Esophagus (tissue), 2 donors: ENCODE results near the gene RABL3. TPM values are rescaled to one million over a fixed set of nuclear protein-coding genes. Genes with fewer than 3 reads are reported as not detected.
"Not testable (repeated sequence)": the region's sequence is repeated elsewhere in the genome, so short reads cannot be mapped to it uniquely, and the experiment has no call there.

ENCODE experiments used
- H3K27ac ChIP-seq, 2 donors: one replicate each; pipeline ENCODE4 v1.5.1; 2013; ENCODE audit warnings: low read depth in 2 of 2, mild to moderate bottlenecking in 2 of 2, inconsistent platforms in 1 of 2, low read length in 1 of 2, moderate library complexity in 1 of 2
- H3K27me3 ChIP-seq, 2 donors: one replicate each; pipeline ENCODE4 v1.6.1; 2013; ENCODE audit warnings: low read length in 2 of 2, control low read depth in 1 of 2, mild to moderate bottlenecking in 1 of 2; ENCODE audit not compliant: insufficient read depth in 2 of 2, control insufficient read depth in 1 of 2
- H3K36me3 ChIP-seq, 2 donors: one replicate each; pipeline ENCODE4 v1.6.1; 2013; ENCODE audit warnings: low read length in 1 of 2; ENCODE audit not compliant: control insufficient read depth in 2 of 2, insufficient read depth in 2 of 2
- H3K4me1 ChIP-seq, 2 donors: one replicate each; pipeline ENCODE4 v1.6.1; 2013; ENCODE audit warnings: low read length in 1 of 2; ENCODE audit not compliant: control insufficient read depth in 2 of 2, insufficient read depth in 2 of 2
- H3K4me3 ChIP-seq, 2 donors: one replicate each; pipeline ENCODE4 v1.5.1; 2013; ENCODE audit warnings: low read length in 2 of 2, mild to moderate bottlenecking in 2 of 2, low read depth in 1 of 2, moderate library complexity in 1 of 2
- H3K9me3 ChIP-seq, 2 donors: one replicate each; pipeline ENCODE4 v1.6.1; 2013; ENCODE audit warnings: mild to moderate bottlenecking in 2 of 2, low read depth in 1 of 2, low read length in 1 of 2, moderate library complexity in 1 of 2; ENCODE audit not compliant: control insufficient read depth in 2 of 2, insufficient read depth in 1 of 2
- WGBS, 2 donors: extraction: QIAGEN DNeasy Blood & Tissue Kit; methylation state at CpG; one replicate each; pipeline ENCODE4 v1.1.7; 2013; 5-methylcytosine and 5-hydroxymethylcytosine counted together
- polyA plus RNA-seq, 2 donors: library from polyadenylated mRNA; stranded (reverse); fragments of 200-250 nt; gene quantifications; one replicate each; pipeline ENCODE4 v1.2.3, GENCODE V29; 2013
- donor health status: healthy with polysubstance abuse.
- donor health status: Bipolar disorder and iron deficiency.

Gene RABL3
- polyA plus RNA-seq, 2 donors = 2.8 to 8.2 TPM

DNA sequence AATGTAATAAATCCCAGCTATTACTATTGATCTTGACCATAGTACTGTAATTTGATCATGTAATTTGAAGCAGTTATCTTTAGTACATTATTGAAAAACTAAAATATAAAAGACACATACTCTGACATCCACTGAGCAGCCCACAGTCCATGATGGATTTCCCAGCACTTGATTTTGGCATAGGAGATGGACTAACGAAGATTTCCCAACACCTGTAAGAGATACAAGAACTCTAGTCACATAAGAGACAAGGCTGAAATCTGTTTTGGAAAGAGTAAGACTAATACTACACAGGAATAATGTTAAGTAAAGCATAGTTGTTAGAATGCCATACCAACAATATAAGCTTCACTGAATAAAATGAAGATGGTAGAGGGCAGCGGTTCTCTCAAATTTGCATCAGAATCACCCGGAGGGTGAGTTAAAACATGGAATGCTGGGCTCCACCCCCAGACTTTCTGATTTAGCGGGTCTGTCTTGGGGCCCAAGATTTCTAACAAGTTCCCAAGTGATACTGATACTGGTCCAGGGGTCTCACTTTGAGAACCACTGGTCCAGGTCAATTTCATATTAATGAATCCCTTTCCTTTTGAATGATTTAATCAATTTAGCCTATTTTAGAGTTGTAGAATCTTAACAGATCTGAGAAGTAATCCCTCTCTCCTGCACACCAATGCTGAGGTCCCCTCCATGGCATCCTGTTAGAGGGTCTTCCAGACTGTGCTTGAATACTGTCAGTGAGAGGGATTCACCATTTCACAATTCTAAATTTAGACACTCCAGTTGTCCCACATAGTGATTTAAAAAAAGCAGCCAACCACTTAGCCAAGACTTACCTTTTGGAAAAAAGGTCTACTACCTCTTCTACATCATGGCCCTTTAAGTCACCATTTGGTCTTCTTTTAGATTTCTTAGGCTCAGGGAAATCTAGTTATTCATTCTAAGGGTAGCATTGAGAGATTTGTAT lies 11.5 kb downstream of the RABL3 start:
- H3K4me3 ChIP-seq = no peak overlapping the region
- H3K36me3 ChIP-seq = no peaks in the 10 kb centered on the region
- H3K27ac ChIP-seq = no peak overlapping the region
- H3K4me1 ChIP-seq = no peaks in the 10 kb centered on the region
- no peaks in the 10 kb centered on the region for H3K27me3 ChIP-seq
- WGBS, 2 donors = 91 to 92% methylated on average over 4 of the region's 4 CpGs
- no peaks in the 10 kb centered on the region for H3K9me3 ChIP-seq

DNA sequence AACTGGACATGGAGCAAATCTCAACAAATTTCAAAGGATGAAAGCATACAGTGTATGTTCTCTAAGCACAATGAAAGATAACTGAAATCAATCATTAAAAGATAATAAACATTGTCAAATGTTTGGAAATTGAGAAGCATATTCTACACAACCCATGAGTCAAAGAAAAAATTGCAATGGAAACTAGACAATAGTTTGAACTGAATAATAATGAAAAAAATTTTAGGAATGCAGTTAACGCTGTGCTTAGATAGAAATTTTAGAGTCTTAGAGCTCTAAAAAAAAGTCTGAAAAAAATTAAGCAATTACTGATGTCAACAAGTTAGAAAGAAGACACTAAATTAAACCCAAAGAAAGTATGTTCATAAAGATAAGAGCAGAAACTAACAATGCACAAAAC lies 15.5 kb downstream of the RABL3 start:
- WGBS, 2 donors = 88 to 90% methylated on average over 1 of the region's 1 CpG
- no peak overlapping the region for H3K27ac ChIP-seq
- H3K4me3 ChIP-seq = no peak overlapping the region
- no peaks in the 10 kb centered on the region for H3K36me3 ChIP-seq
- no peaks in the 10 kb centered on the region for H3K9me3 ChIP-seq
- H3K4me1 ChIP-seq = no peaks in the 10 kb centered on the region
- H3K27me3 ChIP-seq = no peaks in the 10 kb centered on the region

DNA sequence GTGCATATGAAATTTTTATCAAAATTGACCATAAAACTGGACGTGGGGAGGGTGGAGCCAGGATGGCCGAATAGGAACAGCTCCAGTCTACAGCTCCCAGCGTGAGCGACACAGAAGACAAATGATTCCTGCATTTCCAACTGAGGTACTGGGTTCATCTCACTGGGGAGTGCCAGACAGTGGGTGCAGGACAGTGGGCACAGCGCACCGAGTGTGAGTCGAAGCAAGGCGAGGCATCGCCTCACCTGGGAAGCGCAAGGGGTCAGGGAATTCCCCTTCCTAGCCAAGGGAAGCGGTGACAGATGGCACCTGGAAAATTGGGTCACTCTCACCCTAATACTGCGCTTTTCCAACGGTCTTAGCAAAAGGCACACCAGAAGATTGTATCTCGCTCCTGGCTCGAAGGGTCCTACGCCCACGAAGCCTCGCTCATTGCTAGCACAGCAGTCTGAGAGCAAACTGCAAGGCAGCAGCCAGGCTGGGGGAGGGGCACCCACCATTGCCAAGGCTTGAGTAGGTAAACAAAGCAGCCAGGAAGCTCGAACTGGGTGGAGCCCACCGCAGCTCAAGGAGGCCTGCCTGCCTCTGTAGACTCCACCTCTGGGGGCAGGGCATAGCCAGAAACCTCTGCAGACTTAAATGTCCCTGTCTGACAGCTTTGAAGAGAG lies 23.0 kb downstream of the RABL3 start:
- not testable (repeated sequence) for H3K27me3 ChIP-seq, H3K4me1 ChIP-seq, H3K27ac ChIP-seq, H3K9me3 ChIP-seq, H3K36me3 ChIP-seq
- peak overlapping the region in 1 of 2 donors; percentile 31 for H3K4me3 ChIP-seq
- 54 to 57% methylated on average over 20 of the region's 20 CpGs for WGBS, 2 donors

DNA sequence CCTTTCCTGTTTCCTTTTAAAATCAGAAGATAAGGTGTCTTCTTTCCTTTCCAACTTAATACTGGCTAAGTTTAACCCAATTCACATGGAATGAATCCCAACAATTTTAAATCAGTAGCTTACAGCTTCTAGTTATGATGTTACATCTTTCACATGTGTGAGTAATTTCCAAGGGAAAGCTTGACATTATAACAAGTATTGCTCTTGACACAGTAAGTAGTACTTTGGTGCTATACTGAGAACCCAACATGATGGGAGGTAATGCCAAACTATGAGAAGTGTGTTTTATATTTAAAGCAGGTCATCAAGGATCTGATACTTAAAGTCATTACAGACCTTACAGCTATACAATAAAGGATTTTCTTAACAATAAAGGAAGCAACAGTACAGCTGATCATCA lies 29.1 kb downstream of the RABL3 start:
- no peaks in the 10 kb centered on the region for H3K4me1 ChIP-seq
- no peaks in the 10 kb centered on the region for H3K36me3 ChIP-seq
- H3K9me3 ChIP-seq = no peaks in the 10 kb centered on the region
- no peaks in the 10 kb centered on the region for H3K27me3 ChIP-seq
- H3K27ac ChIP-seq = no peak overlapping the region
- H3K4me3 ChIP-seq = no peak overlapping the region

DNA sequence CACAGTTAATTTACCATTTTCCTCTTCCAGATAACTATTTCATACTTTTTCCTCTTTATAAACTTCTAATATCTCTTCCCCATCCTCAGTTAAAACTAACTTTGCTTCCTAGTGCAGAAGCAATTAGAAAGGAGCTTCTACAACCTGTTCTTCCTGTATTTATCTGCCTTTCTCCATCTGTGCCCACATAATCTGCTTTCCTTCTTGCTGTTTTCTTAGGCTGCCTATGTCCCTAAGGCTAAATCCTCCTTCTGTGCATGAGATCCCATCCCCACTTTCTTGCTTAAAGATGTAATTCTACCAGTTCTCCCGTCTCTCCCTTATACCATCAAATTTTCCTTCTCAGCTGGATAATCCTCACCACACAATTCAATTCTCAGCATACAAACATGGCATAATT lies 31.9 kb downstream of the RABL3 start:
- H3K4me3 ChIP-seq = no peak overlapping the region

DNA sequence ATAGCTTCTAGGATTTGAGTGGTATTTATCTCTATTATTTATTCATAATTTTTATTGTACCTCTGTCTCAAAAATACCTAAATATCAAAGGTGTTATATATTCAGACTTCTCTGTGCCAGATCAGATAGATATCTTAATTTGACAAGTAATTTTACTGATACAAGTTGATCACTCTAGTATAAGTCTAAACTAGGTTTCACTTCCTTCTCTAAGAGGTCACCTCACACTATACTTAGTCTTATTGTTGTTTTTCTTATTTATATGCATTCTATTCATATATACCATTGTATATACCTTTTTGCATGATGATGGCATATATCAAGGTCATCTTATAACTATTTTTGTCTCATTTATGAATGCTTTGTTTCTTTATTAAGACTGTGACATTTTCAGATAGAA lies 33.9 kb downstream of the RABL3 start:
- Histone ChIP-seq H3K27me3 (no peaks in the 10 kb centered on the region), H3K9me3 (no peaks in the 10 kb centered on the region), H3K4me3 (no peak overlapping the region), H3K36me3 (no peaks in the 10 kb centered on the region), H3K4me1 (no peaks in the 10 kb centered on the region), H3K27ac (no peak overlapping the region)

More for the DNA sequence above, 31.9 kb downstream of the RABL3 start:
- Histone ChIP-seq H3K27ac (no peak overlapping the region), H3K9me3 (no peaks in the 10 kb centered on the region), H3K27me3 (no peaks in the 10 kb centered on the region), H3K4me1 (no peaks in the 10 kb centered on the region), H3K36me3 (no peaks in the 10 kb centered on the region)
- WGBS, 2 donors = 94 to 97% methylated on average over 1 of the region's 1 CpG

DNA sequence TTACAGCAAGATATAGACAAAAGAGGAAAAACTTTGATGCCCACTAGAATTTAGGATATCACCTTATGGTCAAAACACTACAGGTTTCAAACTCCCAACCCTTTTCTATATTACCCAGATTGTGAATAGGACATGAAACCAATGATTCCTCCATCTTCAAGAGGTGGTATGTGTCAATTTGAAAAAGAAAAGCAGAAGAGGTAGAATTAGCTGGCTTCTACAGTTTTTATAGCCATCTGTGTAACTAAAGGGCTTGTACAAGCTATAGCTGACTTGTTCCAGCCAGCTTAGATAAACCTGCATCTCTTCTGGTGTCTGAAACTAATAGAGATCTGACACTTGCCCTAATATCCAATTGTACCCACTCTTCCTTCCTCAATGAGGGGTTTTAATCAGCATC lies 35.4 kb downstream of the RABL3 start:
- Histone ChIP-seq H3K4me3 (no peak overlapping the region), H3K9me3 (peaks cover 0 to 3% of the 10 kb centered on the region in 2 donors), H3K36me3 (peaks cover 0 to 4% of the 10 kb centered on the region in 2 donors), H3K4me1 (no peaks in the 10 kb centered on the region), H3K27ac (no peak overlapping the region), H3K27me3 (no peaks in the 10 kb centered on the region)

DNA sequence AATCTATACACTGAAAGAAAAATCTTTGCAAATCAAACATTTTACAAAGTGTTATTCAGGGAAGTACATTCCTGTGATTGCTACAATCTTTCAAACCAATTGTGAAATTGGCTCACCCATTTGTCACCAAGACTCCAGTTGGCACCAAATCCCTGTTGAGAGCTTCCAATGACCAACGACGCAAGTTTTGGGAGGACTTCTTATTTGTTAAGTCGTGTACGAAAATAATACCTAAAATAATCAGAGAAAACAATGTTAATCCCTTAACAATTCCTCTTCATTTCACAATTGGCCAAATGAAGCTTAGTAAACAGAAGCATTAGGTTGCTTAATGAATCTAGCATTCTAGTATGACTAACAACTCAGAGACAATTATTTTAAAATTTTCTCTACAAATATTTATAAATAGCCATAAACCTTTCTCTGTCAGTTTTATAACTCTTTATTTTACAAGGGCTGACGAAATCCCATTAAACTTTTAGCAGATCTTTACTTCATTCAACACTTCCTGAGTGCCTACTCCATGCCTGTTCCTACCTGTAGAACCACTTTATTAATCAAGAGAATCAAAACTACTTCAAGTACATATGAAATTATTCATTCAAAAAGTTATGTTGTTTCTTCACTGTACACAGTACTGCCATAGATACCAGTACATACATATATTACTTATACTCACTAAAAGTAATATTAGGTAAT lies 36.3 kb downstream of the RABL3 start:
- peaks cover 0 to 3% of the 10 kb centered on the region in 2 donors for H3K9me3 ChIP-seq
- H3K27ac ChIP-seq = no peak overlapping the region
- H3K36me3 ChIP-seq = peaks cover 0 to 4% of the 10 kb centered on the region in 2 donors
- H3K4me3 ChIP-seq = no peak overlapping the region
- WGBS, 2 donors = 81 to 86% methylated on average over 5 of the region's 5 CpGs
- no peaks in the 10 kb centered on the region for H3K27me3 ChIP-seq
- no peaks in the 10 kb centered on the region for H3K4me1 ChIP-seq

DNA sequence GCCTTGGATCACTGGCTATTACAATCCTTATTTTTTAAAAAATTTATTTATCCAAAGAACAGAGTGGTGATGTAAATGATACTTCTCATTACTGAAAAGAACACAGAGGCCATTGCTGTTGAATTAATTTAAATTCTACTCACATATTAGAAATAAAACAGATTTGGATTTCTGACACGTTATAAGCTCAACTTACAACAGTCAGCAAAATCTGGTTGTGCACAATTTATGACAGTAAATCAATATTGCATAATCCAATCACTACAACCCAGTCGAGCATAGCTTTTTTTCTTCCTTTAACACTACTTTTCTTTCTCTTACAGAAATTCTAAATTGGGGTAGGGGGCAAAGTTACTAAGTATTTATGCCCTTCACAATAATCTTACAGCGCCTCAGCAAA lies 43.0 kb downstream of the RABL3 start:
- WGBS, 2 donors = 80 to 88% methylated on average over 3 of the region's 3 CpGs
- no peaks in the 10 kb centered on the region for H3K4me1 ChIP-seq
- peaks cover 0 to 4% of the 10 kb centered on the region in 2 donors for H3K36me3 ChIP-seq
- no peak overlapping the region for H3K4me3 ChIP-seq
- H3K9me3 ChIP-seq = peaks cover 0 to 3% of the 10 kb centered on the region in 2 donors
- no peak overlapping the region for H3K27ac ChIP-seq
- no peaks in the 10 kb centered on the region for H3K27me3 ChIP-seq
